Fibroblast of the aortic adventitia (primary cell): ENCODE results near the gene C16orf92. TPM values are rescaled to one million over a fixed set of nuclear protein-coding genes. Genes with fewer than 3 reads are reported as not detected.
"Not testable (repeated sequence)": the region's sequence is repeated elsewhere in the genome, so short reads cannot be mapped to it uniquely, and the experiment has no call there.

ENCODE experiments used
- DNase-seq: peaks from one replicate; pipeline ENCODE4 v3.0.0-alpha.2; 2010; ENCODE audit warnings: low read depth
- H3K4me3 ChIP-seq: 2 replicates; pipeline ENCODE4 v1.5.1; 2011; ENCODE audit warnings: low read depth, mild to moderate bottlenecking, control low read depth, low read length, moderate library complexity
- total RNA-seq: library from RNA; depleted of rRNA; stranded (reverse); fragments of >200 nt; gene quantifications from 2 replicates; pipeline ENCODE4 v1.2.3, GENCODE V29; 2012; ENCODE audit warnings: low replicate concordance
- TF ChIP-seq, protein P1 (sequence below): IDR thresholded peaks from 2 replicates; pipeline ENCODE4 v1.5.1; 2011; ENCODE audit warnings: mild to moderate bottlenecking, low read length, control low read depth, inconsistent platforms; ENCODE audit not compliant: insufficient read depth

Gene C16orf92
- total RNA-seq, 1 donor, result not detected

DNA sequence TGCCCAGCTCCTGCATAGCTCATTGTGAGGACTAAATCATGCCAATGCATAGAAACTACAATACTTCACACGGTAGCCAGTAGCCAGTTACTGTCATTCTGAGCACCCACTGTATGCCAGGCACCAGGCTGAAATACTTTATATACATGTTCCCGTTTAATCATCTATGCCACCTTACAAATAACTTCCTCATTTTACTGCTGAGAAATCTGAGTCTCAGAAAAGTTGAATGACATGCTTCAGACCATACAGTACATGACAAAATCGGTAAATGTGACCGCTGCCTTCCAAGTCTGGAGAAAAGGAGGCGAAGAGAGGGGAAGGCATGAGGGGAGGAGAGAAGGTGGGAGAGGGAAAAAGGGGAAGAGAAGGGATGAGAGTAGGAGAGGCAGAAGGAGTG is 17.2 kb downstream of the C16orf92 start:
- no peak overlapping the region for H3K4me3 ChIP-seq
- no peak for DNase-seq
- TF ChIP-seq, protein P1, sequence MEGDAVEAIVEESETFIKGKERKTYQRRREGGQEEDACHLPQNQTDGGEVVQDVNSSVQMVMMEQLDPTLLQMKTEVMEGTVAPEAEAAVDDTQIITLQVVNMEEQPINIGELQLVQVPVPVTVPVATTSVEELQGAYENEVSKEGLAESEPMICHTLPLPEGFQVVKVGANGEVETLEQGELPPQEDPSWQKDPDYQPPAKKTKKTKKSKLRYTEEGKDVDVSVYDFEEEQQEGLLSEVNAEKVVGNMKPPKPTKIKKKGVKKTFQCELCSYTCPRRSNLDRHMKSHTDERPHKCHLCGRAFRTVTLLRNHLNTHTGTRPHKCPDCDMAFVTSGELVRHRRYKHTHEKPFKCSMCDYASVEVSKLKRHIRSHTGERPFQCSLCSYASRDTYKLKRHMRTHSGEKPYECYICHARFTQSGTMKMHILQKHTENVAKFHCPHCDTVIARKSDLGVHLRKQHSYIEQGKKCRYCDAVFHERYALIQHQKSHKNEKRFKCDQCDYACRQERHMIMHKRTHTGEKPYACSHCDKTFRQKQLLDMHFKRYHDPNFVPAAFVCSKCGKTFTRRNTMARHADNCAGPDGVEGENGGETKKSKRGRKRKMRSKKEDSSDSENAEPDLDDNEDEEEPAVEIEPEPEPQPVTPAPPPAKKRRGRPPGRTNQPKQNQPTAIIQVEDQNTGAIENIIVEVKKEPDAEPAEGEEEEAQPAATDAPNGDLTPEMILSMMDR, result no peak

DNA sequence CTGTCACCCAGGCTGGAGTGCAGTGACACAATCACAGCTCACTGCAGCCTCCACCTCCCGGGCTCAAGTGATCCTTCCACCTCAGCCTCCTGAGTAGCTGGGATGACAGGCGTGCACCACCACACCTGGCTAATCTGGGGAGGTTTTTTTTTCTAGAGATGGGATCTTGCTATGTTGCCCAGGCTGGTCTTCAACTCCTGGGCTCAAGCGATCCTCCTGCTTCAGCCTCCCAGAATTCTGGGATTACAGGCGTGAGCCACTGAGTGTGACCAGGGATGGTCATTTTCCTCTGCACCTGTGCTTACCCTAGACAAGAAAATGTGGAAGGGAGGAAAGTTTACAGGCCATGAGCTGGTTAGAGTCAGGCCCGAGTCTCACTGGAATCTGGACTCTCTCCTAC is 17.7 kb downstream of the C16orf92 start:
- not testable (repeated sequence) for H3K4me3 ChIP-seq, DNase-seq

DNA sequence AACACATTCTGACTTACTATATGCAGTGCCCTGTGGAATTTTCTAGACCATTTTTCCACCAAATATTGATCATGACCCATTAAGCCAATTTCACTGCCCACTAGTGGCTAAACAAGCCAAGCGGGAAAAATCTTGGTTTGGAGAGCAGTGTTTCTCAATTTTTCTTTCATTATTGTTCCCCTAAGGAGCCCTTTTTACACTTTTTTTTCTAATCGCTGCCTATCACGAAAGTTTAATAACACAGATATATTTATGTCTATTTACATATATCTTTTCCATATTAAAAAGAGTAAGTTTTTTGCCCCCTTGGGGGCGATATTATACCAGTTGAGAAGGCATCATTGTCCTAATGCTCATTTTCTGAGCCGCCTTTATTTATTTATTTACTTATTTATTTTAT is 18.8 kb downstream of the C16orf92 start:
- peak; percentile 72 for DNase-seq
- TF ChIP-seq, protein P1, result peak; percentile 31
- H3K4me3 ChIP-seq, result no peak overlapping the region

DNA sequence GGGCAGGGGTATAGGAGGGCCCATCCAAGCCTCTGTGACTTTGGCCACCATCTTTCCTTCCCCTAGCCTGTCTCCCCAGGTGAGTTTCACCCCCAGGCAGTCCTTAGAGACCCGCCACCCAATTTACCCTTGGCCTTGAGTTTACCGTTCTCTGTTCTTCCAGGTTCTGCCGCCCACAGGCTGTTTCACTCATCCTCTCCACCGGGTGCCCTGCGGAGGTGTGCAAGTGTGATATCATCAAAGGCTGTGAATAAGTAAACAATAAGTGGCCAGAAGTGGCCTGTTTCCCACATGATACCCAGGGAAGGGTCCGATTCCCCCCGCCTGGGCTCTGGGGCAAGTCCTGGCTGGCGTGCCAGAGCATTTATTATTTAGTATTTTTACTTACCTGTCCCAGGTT is 23.2 kb downstream of the C16orf92 start:
- H3K4me3 ChIP-seq, result no peak overlapping the region
- DNase-seq, result no peak
- TF ChIP-seq, protein P1, result no peak

GRCh38 chr16:30046588-30046987 is 23.6 kb downstream of the C16orf92 start:
- no peak for DNase-seq
- no peak overlapping the region for H3K4me3 ChIP-seq
- TF ChIP-seq, protein P1, result no peak

GRCh38 chr16:30049871-30050270 is 26.9 kb downstream of the C16orf92 start:
- TF ChIP-seq, protein P1, result no peak
- DNase-seq, result no peak
- no peak overlapping the region for H3K4me3 ChIP-seq

GRCh38 chr16:30051518-30051917 is 28.5 kb downstream of the C16orf92 start:
- H3K4me3 ChIP-seq, result no peak overlapping the region
- peak; percentile 58 for DNase-seq
- TF ChIP-seq, protein P1, result no peak
